Trophoblast cell (in vitro differentiated cells and primary cell): ENCODE measurements around the gene HEXIM1.

Source experiments
- DNase-seq, 2 donors: peaks; one replicate each; pipeline ENCODE4 v3.0.0-alpha.2; 2016
- H2AFZ ChIP-seq: 2 replicates; pipeline ENCODE4 v1.6.1; 2013; ENCODE audit warnings: low read length, moderate library complexity, mild to moderate bottlenecking; ENCODE audit not compliant: insufficient read depth, poor library complexity
- H2AK5ac ChIP-seq: 2 replicates; pipeline ENCODE4 v1.6.1; 2013; ENCODE audit warnings: mild to moderate bottlenecking, low read length
- H2BK120ac ChIP-seq: 2 replicates; pipeline ENCODE4 v1.6.1; 2013; ENCODE audit warnings: low read length, mild to moderate bottlenecking, moderate library complexity; ENCODE audit not compliant: insufficient read depth, poor library complexity
- H2BK12ac ChIP-seq: 2 replicates; pipeline ENCODE4 v1.6.1; 2013; ENCODE audit warnings: mild to moderate bottlenecking, low read length, moderate library complexity
- H2BK5ac ChIP-seq: 2 replicates; pipeline ENCODE4 v1.6.1; 2013; ENCODE audit warnings: low read length, low read depth, moderate library complexity, mild to moderate bottlenecking; ENCODE audit not compliant: poor library complexity
- H3K14ac ChIP-seq: 2 replicates; pipeline ENCODE4 v1.6.1; 2013; ENCODE audit warnings: mild to moderate bottlenecking, low read length
- H3K18ac ChIP-seq: 2 replicates; pipeline ENCODE4 v1.6.1; 2013; ENCODE audit warnings: mild to moderate bottlenecking, low read length
- H3K23ac ChIP-seq: 2 replicates; pipeline ENCODE4 v1.6.1; 2013; ENCODE audit warnings: low read length
- H3K27ac ChIP-seq: 2 replicates; pipeline ENCODE4 v1.5.1; 2013; ENCODE audit warnings: low read depth, mild to moderate bottlenecking, inconsistent platforms, low read length, moderate library complexity
- H3K27me3 ChIP-seq: 2 replicates; pipeline ENCODE4 v1.6.1; 2013; ENCODE audit warnings: inconsistent platforms, mild to moderate bottlenecking, low read length, moderate library complexity; ENCODE audit not compliant: insufficient read depth
- H3K36me3 ChIP-seq, 2 experiments: 1 replicate in 1 of 2; 2 replicates in 1 of 2; pipeline ENCODE4 v1.6.1; 2013; ENCODE audit warnings: low read length in 2 of 2, mild to moderate bottlenecking in 2 of 2, moderate library complexity in 1 of 2; ENCODE audit not compliant: insufficient read depth in 2 of 2, control insufficient read depth in 1 of 2
- H3K4ac ChIP-seq: 2 replicates; pipeline ENCODE4 v1.6.1; 2013; ENCODE audit warnings: low read depth, mild to moderate bottlenecking, low read length, moderate library complexity
- H3K4me1 ChIP-seq, 2 experiments: 1 replicate in 1 of 2; 2 replicates in 1 of 2; pipeline ENCODE4 v1.6.1; 2013; ENCODE audit warnings: low read length in 2 of 2, mild to moderate bottlenecking in 2 of 2, moderate library complexity in 1 of 2; ENCODE audit not compliant: insufficient read depth in 2 of 2, control insufficient read depth in 1 of 2
- H3K4me2 ChIP-seq: 2 replicates; pipeline ENCODE4 v1.6.1; 2013; ENCODE audit warnings: inconsistent platforms, mild to moderate bottlenecking, low read length, moderate library complexity
- H3K4me3 ChIP-seq: 2 replicates; pipeline ENCODE4 v1.5.1; 2013; ENCODE audit warnings: mild to moderate bottlenecking, low read depth, low read length, inconsistent platforms
- H3K79me1 ChIP-seq: one replicate; pipeline ENCODE4 v1.6.1; 2013; ENCODE audit warnings: low read length
- H3K79me2 ChIP-seq: 2 replicates; pipeline ENCODE4 v1.6.1; 2013; ENCODE audit warnings: low read length, mild to moderate bottlenecking; ENCODE audit not compliant: control insufficient read depth, insufficient read depth, poor library complexity
- H3K9ac ChIP-seq: 2 replicates; pipeline ENCODE4 v1.6.1; 2013; ENCODE audit warnings: mild to moderate bottlenecking, low read length
- H3K9me3 ChIP-seq: 2 replicates; pipeline ENCODE4 v1.6.1; 2013; ENCODE audit warnings: low read depth, mild to moderate bottlenecking, control low read depth, inconsistent platforms, low read length; ENCODE audit not compliant: insufficient read depth
- H4K12ac ChIP-seq: 2 replicates; pipeline ENCODE4 v1.6.1; 2013; ENCODE audit warnings: low read depth, mild to moderate bottlenecking, low read length, moderate library complexity
- H4K8ac ChIP-seq: 2 replicates; pipeline ENCODE4 v1.6.1; 2013; ENCODE audit warnings: low read depth, mild to moderate bottlenecking, low read length, moderate library complexity
- H4K91ac ChIP-seq: one replicate; pipeline ENCODE4 v1.6.1; 2013; ENCODE audit warnings: low read depth, mild to moderate bottlenecking, low read length, moderate library complexity
- WGBS: extraction: QIAGEN DNeasy Blood & Tissue Kit; methylation state at CpG from one replicate; pipeline ENCODE4 v1.1.7; 2013; ENCODE audit warnings: missing lambda C conversion rate; ENCODE audit not compliant: insufficient read length, insufficient coverage; ENCODE audit errors: extremely low coverage; 5-methylcytosine and 5-hydroxymethylcytosine counted together

HEXIM1 gene

GRCh38 chr17:45139533-45139920 lies 8.7 kb upstream of the HEXIM1 start:
- Histone ChIP-seq H3K79me1 (peaks cover 14% of the 10 kb centered on the region), H2BK120ac (no peak overlapping the region), H3K4me2 (no peak overlapping the region), H3K9ac (no peak overlapping the region), H4K12ac (no peak overlapping the region), H3K4ac (no peak overlapping the region), H2AFZ (no peak overlapping the region), H3K14ac (no peak overlapping the region), H3K79me2 (peaks cover 9% of the 10 kb centered on the region), H2BK12ac (no peak overlapping the region), H3K4me3 (no peak overlapping the region), H3K36me3 (no peaks in the 10 kb centered on the region), H3K23ac (no peak overlapping the region), H3K9me3 (no peaks in the 10 kb centered on the region), H4K91ac (no peak overlapping the region), H3K27ac (no peak overlapping the region), H3K18ac (no peak overlapping the region), H2BK5ac (no peak overlapping the region), H3K4me1 (peaks cover 13 to 14% of the 10 kb centered on the region in 2 experiments), H3K27me3 (no peaks in the 10 kb centered on the region), H2AK5ac (no peak overlapping the region), H4K8ac (no peak overlapping the region)
- DNase-seq, result no peak
- WGBS, result no CpG with 5 or more reads among the region's 4 CpGs

DNA sequence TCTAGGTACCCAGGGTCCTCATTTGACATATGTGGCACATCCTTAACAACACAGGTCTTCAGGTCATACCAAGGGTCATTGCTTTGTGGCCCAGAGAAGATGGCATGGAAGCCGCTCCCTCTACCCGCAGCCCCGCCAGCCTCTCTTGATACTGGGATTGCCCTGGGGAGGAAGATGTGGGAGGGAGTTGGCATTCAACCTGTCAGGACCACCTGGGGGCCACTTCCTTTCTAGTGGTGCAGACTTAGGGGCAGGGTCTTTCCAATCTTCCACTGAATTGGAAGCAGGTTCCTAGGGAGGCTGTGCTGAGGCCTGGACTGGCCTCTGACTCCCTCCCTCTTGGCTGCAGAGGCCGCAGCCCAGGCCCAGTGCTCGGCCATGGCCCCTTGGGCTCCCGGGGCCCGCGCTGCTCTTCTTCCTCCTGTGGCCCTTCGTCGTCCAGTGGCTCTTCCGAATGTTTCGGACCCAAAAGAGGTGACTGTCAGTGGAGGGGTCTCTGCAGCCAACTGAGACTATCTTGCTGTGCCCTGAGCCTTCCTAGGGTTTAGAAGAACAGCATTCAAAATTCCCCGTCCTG lies 5.1 kb upstream of the HEXIM1 start:
- H4K91ac ChIP-seq, result peak overlapping the region; percentile 90
- H3K14ac ChIP-seq, result no peak overlapping the region
- peak overlapping the region; percentile 28 for H3K9ac ChIP-seq
- no peak overlapping the region for H2BK5ac ChIP-seq
- H4K8ac ChIP-seq, result peak overlapping the region; percentile 92
- no peak overlapping the region for H3K23ac ChIP-seq
- H3K9me3 ChIP-seq, result no peaks in the 10 kb centered on the region
- H3K4me2 ChIP-seq, result peak overlapping the region; percentile 81
- H4K12ac ChIP-seq, result peak overlapping the region; percentile 73
- no peak overlapping the region for H3K4me3 ChIP-seq
- H2BK120ac ChIP-seq, result peak overlapping the region; percentile 29
- H3K27ac ChIP-seq, result no peak overlapping the region
- H3K36me3 ChIP-seq, result no peaks in the 10 kb centered on the region
- H3K4me1 ChIP-seq, result peaks cover 16 to 21% of the 10 kb centered on the region in 2 experiments
- no peaks in the 10 kb centered on the region for H3K27me3 ChIP-seq
- peak overlapping the region; percentile 71 for H2BK12ac ChIP-seq
- H2AK5ac ChIP-seq, result peak overlapping the region; percentile 44
- H2AFZ ChIP-seq, result peak overlapping the region; percentile 93
- H3K79me1 ChIP-seq, result peaks cover 27% of the 10 kb centered on the region
- no peak for DNase-seq
- no peak overlapping the region for H3K4ac ChIP-seq
- peaks cover 12% of the 10 kb centered on the region for H3K79me2 ChIP-seq
- no CpG with 5 or more reads among the region's 13 CpGs for WGBS
- H3K18ac ChIP-seq, result peak overlapping the region; percentile 74

GRCh38 chr17:45143767-45144198 lies 4.5 kb upstream of the HEXIM1 start:
- Histone ChIP-seq H4K8ac (peak overlapping the region; percentile 92), H3K27me3 (no peaks in the 10 kb centered on the region), H3K9ac (peak overlapping the region; percentile 65), H2BK120ac (peak overlapping the region; percentile 77), H3K4me3 (peak overlapping the region; percentile 59), H3K14ac (peak overlapping the region; percentile 64), H2AK5ac (peak overlapping the region; percentile 19), H3K79me2 (peaks cover 12% of the 10 kb centered on the region), H4K12ac (peak overlapping the region; percentile 73), H2BK5ac (peak overlapping the region; percentile 11), H4K91ac (peak overlapping the region; percentile 90), H3K4ac (peak overlapping the region; percentile 39), H2BK12ac (peak overlapping the region; percentile 71), H3K27ac (no peak overlapping the region), H3K36me3 (no peaks in the 10 kb centered on the region), H3K4me1 (peaks cover 16 to 21% of the 10 kb centered on the region in 2 experiments), H3K18ac (peak overlapping the region; percentile 74), H3K23ac (no peak overlapping the region), H2AFZ (peak overlapping the region; percentile 93), H3K4me2 (peak overlapping the region; percentile 81), H3K79me1 (peaks cover 27% of the 10 kb centered on the region), H3K9me3 (no peaks in the 10 kb centered on the region)
- no CpG with 5 or more reads among the region's 21 CpGs for WGBS
- DNase-seq, result no peak

GRCh38 chr17:45144199-45145034 lies 3.9 kb upstream of the HEXIM1 start:
- H2BK5ac ChIP-seq, result peak overlapping the region; percentile 11
- DNase-seq, result no peak
- H3K27me3 ChIP-seq, result no peaks in the 10 kb centered on the region
- peaks cover 29% of the 10 kb centered on the region for H3K79me1 ChIP-seq
- WGBS, result no CpG with 5 or more reads among the region's 71 CpGs
- H4K12ac ChIP-seq, result peak overlapping the region; percentile 73
- H3K18ac ChIP-seq, result peak overlapping the region; percentile 65
- H2AFZ ChIP-seq, result peak overlapping the region; percentile 93
- H3K14ac ChIP-seq, result peak overlapping the region; percentile 64
- peaks cover 15% of the 10 kb centered on the region for H3K79me2 ChIP-seq
- H3K4ac ChIP-seq, result peak overlapping the region; percentile 39
- peak overlapping the region; percentile 59 for H3K4me3 ChIP-seq
- H3K9me3 ChIP-seq, result no peaks in the 10 kb centered on the region
- H2AK5ac ChIP-seq, result peak overlapping the region; percentile 21
- no peak overlapping the region for H3K23ac ChIP-seq
- H3K4me2 ChIP-seq, result peak overlapping the region; percentile 81
- H3K36me3 ChIP-seq, result no peaks in the 10 kb centered on the region
- H3K4me1 ChIP-seq, result peaks cover 16 to 21% of the 10 kb centered on the region in 2 experiments
- peak overlapping the region; percentile 90 for H4K91ac ChIP-seq
- H2BK120ac ChIP-seq, result peak overlapping the region; percentile 77
- peak overlapping the region; percentile 2 for H3K27ac ChIP-seq
- peak overlapping the region; percentile 65 for H3K9ac ChIP-seq
- H4K8ac ChIP-seq, result peak overlapping the region; percentile 92
- peak overlapping the region; percentile 23 for H2BK12ac ChIP-seq
